AG09309 (cell line): ENCODE data around the gene TRIM52.
A peak's percentile ranks its signal among the peaks of the same experiment; 100 is the strongest.
"Not testable (repeated sequence)": the region's sequence is repeated elsewhere in the genome, so short reads cannot be mapped to it uniquely, and the experiment has no call there.

Source experiments
- DNase-seq: peaks from one replicate; pipeline ENCODE4 v3.0.0-alpha.2; 2010; ENCODE audit warnings: low read depth
- H3K4me3 ChIP-seq: 2 replicates; pipeline ENCODE4 v1.5.1; 2011; ENCODE audit warnings: mild to moderate bottlenecking, low read depth, low read length, moderate library complexity; ENCODE audit not compliant: control insufficient read depth
- CTCF ChIP-seq: IDR thresholded peaks from 2 replicates; pipeline ENCODE4 v1.5.1; 2011; ENCODE audit warnings: mild to moderate bottlenecking, low read depth, low read length, inconsistent platforms; ENCODE audit not compliant: insufficient read depth, control insufficient read depth; ENCODE audit errors: missing control alignments

The TRIM52 gene

DNA sequence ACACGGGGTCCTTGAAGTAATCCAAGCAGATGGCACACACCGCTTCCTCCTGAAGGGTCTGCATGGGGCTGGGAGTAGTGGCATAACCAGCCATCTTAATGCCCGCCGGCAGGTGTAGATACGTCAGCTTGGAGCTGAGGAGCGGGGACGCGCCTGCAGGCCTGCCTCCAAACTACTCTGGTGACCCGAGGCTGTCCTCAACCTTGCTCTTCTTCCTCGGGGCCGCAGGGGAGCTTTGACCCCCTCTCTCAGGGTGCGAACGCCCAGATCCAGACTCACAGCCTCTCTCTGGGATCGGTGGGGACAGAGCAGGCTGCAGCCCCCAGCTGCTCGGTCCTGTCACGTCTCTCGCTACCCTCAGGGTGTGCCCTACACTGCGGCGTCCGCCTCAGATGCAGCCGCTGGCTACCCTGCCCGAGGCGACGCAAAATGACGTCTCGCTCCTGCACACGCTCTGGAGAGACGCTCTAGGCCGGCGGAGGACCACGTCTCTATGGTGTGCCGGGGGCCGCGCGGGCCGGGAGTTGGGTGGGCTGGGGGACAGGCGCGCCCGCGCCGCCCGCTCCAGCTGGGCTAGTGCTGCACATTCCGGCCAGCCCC lies at the start of gene TRIM52:
Gene TRIM52, minus strand, starts transcription at position 424 of the 600 bp plus-strand sequence. Its CDS starts 330 bp downstream, at position 94.
- DNase-seq = peak; percentile 61
- TF ChIP-seq CTCF = no peak
- peak within 1 kb of the TSS; percentile 82 for H3K4me3 ChIP-seq

- not testable (repeated sequence) for DNase-seq, H3K4me3 ChIP-seq
Measured at GRCh38 chr5:181287331-181287730, 26.4 kb upstream of the TRIM52 start.

- not testable (repeated sequence) for DNase-seq, H3K4me3 ChIP-seq
Measured at GRCh38 chr5:181285962-181286705, 25.2 kb upstream of the TRIM52 start.

DNA sequence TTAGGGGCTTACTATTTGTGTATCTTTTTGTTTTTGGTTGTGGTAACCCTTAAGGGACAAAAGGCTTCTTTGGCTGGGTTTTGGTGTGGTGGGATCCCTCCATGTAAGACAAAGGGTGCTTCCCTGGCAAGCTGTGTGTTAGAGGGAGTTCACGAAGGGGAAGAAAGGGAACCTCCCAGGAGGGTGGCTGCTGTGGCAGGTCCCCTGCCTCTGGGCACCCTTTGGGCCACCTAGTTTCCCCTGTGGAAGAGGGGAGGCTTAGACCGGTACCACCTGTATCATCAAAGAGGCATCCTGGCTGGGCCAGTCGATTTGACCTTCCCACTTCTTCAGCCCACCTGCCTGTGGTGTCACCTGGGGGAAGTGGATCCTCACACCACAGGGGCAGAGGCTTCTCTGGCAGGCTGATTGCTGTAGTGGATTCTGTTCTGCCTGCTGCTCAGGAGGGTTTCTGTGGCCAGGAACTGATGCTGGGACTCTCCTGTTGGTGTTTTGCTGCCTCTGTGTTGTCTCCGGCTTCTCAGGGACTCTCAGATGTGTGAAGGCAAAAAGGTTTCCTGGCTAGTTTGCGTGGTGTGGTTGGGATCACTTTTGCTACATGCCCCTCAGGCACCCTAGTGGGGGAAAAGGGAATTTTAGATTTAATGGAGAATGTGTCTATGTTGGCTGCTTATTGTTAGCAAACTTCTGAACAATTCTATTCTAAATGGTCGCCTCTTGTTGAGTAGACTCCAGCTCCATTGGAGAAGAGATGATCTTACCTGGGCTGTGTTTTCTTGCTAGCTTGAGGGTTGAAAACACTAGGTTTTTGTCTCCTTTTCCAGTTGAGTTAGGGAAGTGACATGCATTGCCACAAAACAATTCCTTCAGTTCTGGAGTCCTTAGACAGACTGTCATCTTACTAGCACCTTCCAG lies 23.2 kb upstream of the TRIM52 start:
- not testable (repeated sequence) for DNase-seq, H3K4me3 ChIP-seq

DNA sequence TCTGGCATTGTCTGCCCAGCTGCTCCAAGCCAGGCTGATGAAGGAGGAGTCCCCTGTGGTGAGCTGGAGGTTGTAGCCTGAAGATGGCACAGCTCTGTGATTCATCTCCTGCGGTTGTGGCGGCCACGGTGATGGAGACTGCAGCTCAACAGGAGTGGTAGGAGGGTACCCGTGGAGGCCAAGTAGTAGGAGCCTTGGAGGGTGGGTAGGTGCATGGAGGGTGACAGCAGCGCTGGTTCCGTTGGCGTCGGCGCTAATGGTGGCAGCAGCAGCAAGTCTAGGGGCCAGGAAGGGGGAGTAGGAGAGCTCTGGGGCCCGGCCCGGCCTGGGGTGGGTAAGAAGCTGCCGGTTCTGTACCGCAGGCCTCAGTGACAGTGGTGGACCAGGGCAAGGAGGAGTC lies 22.4 kb upstream of the TRIM52 start:
- no peak overlapping the region for H3K4me3 ChIP-seq
- TF ChIP-seq CTCF = no peak
- DNase-seq = no peak

DNA sequence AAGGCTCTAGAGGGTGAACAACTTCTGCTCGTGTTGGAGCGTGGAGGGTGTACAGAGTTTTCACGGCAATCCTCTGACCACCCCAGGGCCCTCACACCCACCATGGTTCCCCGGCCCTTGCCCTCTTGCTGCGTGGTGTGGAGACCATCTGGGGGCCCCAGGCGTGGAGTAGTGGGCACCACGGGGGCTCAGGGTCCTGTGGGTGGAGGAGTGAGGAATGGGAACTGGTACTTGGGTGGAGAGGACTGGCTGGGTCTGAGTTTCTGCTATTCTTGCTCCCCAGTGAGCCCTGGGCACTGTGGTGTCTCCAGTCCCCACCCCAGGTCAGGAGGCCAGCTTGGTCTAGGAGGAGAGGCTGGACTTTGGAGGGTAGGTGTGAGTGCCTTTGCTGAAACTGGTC lies 21.9 kb upstream of the TRIM52 start:
- TF ChIP-seq CTCF = no peak
- no peak overlapping the region for H3K4me3 ChIP-seq
- no peak for DNase-seq

- not testable (repeated sequence) for H3K4me3 ChIP-seq
Measured at GRCh38 chr5:181282415-181282814, 21.5 kb upstream of the TRIM52 start.

DNA sequence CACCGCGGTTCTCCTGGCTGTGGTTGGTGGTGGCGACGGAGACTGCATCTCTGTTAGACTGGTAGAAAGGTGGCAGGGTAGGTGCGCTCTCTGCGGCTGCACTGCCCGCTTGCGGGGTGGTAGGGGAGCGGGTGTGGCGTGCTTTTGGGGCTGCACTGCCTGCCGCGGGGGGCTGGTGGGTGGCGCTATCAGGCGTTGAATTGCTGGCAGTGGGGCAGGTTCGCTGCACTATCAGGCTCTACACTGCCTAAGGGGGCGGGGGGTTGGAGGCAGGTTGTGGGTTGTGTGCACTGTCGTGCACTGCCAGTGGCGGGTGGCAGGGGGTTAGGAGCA lies 21.0 kb upstream of the TRIM52 start:
- no peak for DNase-seq
- H3K4me3 ChIP-seq = no peak overlapping the region
- TF ChIP-seq CTCF = no peak

More at GRCh38 chr5:181282415-181282814, 21.5 kb upstream of the TRIM52 start:
- DNase-seq = not testable (repeated sequence)
